Liver (tissue), 9 donors: Measurements from ENCODE around the gene SMIM14. TPM values are rescaled to one million over a fixed set of nuclear protein-coding genes. Genes with fewer than 3 reads are reported as not detected.

Experiments used
- DNase-seq: peaks from one replicate; pipeline ENCODE4 v3.0.0-alpha.2; 2017; ENCODE audit warnings: low spot score
- H3K27ac ChIP-seq, 2 donors: one replicate each; pipeline ENCODE4 v1.7.0; 2013; ENCODE audit warnings: inconsistent platforms in 2 of 2, low read length in 2 of 2, control low read depth in 1 of 2, low read depth in 1 of 2, mild to moderate bottlenecking in 1 of 2
- H3K27me3 ChIP-seq, 4 donors: one replicate each; pipeline versions ENCODE4 v1.6.1 to v1.7.0; 2013; ENCODE audit warnings: low read length in 3 of 4, inconsistent platforms in 1 of 4, mild to moderate bottlenecking in 1 of 4, moderate library complexity in 1 of 4; ENCODE audit not compliant: control insufficient read depth in 4 of 4, insufficient read depth in 4 of 4
- H3K36me3 ChIP-seq, 4 donors: one replicate each; pipeline versions ENCODE4 v1.6.1 to v1.7.0; 2013; ENCODE audit warnings: low read length in 3 of 4, mild to moderate bottlenecking in 3 of 4, low read depth in 1 of 4, moderate library complexity in 1 of 4; ENCODE audit not compliant: control insufficient read depth in 4 of 4, insufficient read depth in 3 of 4
- H3K4me1 ChIP-seq, 4 donors: one replicate each; pipeline versions ENCODE4 v1.6.1 to v1.7.0; 2013; ENCODE audit warnings: low read length in 3 of 4, mild to moderate bottlenecking in 3 of 4, moderate library complexity in 1 of 4; ENCODE audit not compliant: control insufficient read depth in 4 of 4, insufficient read depth in 4 of 4
- H3K4me3 ChIP-seq, 3 donors: one replicate each; pipeline versions ENCODE4 v1.6.1 to v1.7.0; 2013; ENCODE audit warnings: low read length in 3 of 3, control low read depth in 1 of 3, low read depth in 1 of 3, mild to moderate bottlenecking in 1 of 3
- H3K9ac ChIP-seq, 2 donors: one replicate each; pipeline ENCODE4 v1.7.0; 2013; ENCODE audit warnings: low read length in 2 of 2, mild to moderate bottlenecking in 2 of 2, moderate library complexity in 2 of 2, control low read depth in 1 of 2, low read depth in 1 of 2
- H3K9me3 ChIP-seq, 4 donors: one replicate each; pipeline versions ENCODE4 v1.6.1 to v1.7.0; 2013; ENCODE audit warnings: low read length in 3 of 4; ENCODE audit not compliant: control insufficient read depth in 4 of 4
- EGR1 ChIP-seq, 2 donors: IDR thresholded peaks; 2 replicates each; pipeline ENCODE4 v1.6.1; 2016 to 2018; ENCODE audit warnings: antibody characterized with exemption in 2 of 2, low read depth in 2 of 2
- FOXA1 ChIP-seq: IDR thresholded peaks from 2 replicates; pipeline ENCODE4 v1.6.1; 2016; ENCODE audit warnings: antibody characterized with exemption
- FOXA2 ChIP-seq: IDR thresholded peaks from 2 replicates; pipeline ENCODE4 v1.6.1; 2016; ENCODE audit warnings: antibody characterized with exemption
- GABPA ChIP-seq, 2 donors: IDR thresholded peaks in 1 of 2; conservative IDR thresholded peaks in 1 of 2; 2 replicates each; pipeline ENCODE4 v1.6.1; 2016; ENCODE audit warnings: antibody characterized with exemption in 2 of 2, mild to moderate bottlenecking in 1 of 2, moderate library complexity in 1 of 2
- HNF4A ChIP-seq, 2 donors: conservative IDR thresholded peaks; 2 replicates each; pipeline ENCODE4 v1.6.1; 2016; ENCODE audit warnings: antibody characterized with exemption in 2 of 2, mild to moderate bottlenecking in 2 of 2
- HNF4G ChIP-seq: IDR thresholded peaks from 2 replicates; pipeline ENCODE4 v1.6.1; 2016; ENCODE audit warnings: antibody characterized with exemption
- JUND ChIP-seq, 2 donors: IDR thresholded peaks; 2 replicates each; pipeline ENCODE4 v1.6.1; 2016; ENCODE audit warnings: antibody characterized with exemption in 2 of 2
- NR2F2 ChIP-seq: IDR thresholded peaks from 2 replicates; pipeline ENCODE4 v1.6.1; 2016; ENCODE audit warnings: antibody characterized with exemption
- RAD21 ChIP-seq, 2 donors: IDR thresholded peaks; 2 replicates each; pipeline ENCODE4 v1.6.1; 2016; ENCODE audit warnings: antibody characterized with exemption in 2 of 2, mild to moderate bottlenecking in 2 of 2
- RXRA ChIP-seq, 2 donors: IDR thresholded peaks; 2 replicates each; pipeline ENCODE4 v1.6.1; 2017 to 2018; ENCODE audit warnings: antibody characterized with exemption in 2 of 2, mild to moderate bottlenecking in 1 of 2
- SP1 ChIP-seq: IDR thresholded peaks from 2 replicates; pipeline ENCODE4 v1.6.1; 2018; ENCODE audit warnings: antibody characterized with exemption, mild to moderate bottlenecking
- TAF1 ChIP-seq: conservative IDR thresholded peaks from 2 replicates; pipeline ENCODE4 v1.6.1; 2016; ENCODE audit warnings: antibody characterized with exemption, mild to moderate bottlenecking
- YY1 ChIP-seq: IDR thresholded peaks from 2 replicates; pipeline ENCODE4 v1.6.1; 2016; ENCODE audit warnings: antibody characterized with exemption, mild to moderate bottlenecking
- WGBS: extraction: QIAGEN DNeasy Blood & Tissue Kit; methylation state at CpG from one replicate; pipeline ENCODE4 v1.1.7; 2013; 5-methylcytosine and 5-hydroxymethylcytosine counted together
- polyA plus RNA-seq, 2 donors: library from polyadenylated mRNA; stranded (reverse) in 1 of 2; unstranded in 1 of 2; fragments of 200-250 nt in 1 of 2; fragments of >200 nt in 1 of 2; fragmentation: Nextera tagmentation in 1 of 2; extraction: Ambion mirVana in 1 of 2; gene quantifications; one replicate each; pipeline versions ENCODE4 v1.2.1 to v1.2.3, GENCODE V29; 2013 to 2015
- total RNA-seq, 2 donors: library from RNA; depleted of rRNA; stranded (reverse); fragments of >200 nt; gene quantifications; one replicate each; pipeline ENCODE4 v1.2.3, GENCODE V29; 2014
- TF ChIP-seq, protein P1 (sequence below): IDR thresholded peaks from 2 replicates; pipeline ENCODE4 v1.6.1; 2016; ENCODE audit warnings: antibody characterized with exemption
- TF ChIP-seq, protein P2 (sequence below): IDR thresholded peaks from 2 replicates; pipeline ENCODE4 v1.6.1; 2016; ENCODE audit warnings: antibody characterized with exemption
- TF ChIP-seq, protein P3 (sequence below): fragments of 150-350 bp; IDR thresholded peaks from 2 replicates; pipeline ENCODE4 v1.5.1; 2017; ENCODE audit warnings: improper control_type of control experiment, low read depth, low read length; ENCODE audit not compliant: missing input control
- TF ChIP-seq, protein P4 (sequence below): IDR thresholded peaks from 2 replicates; pipeline ENCODE4 v1.6.1; 2016; ENCODE audit warnings: antibody characterized with exemption
- donor health status: healthy.
- donor health status: healthy.
- donor health status: healthy.
- donor health status: healthy.
- donor health status: healthy.

SMIM14 gene
- total and polyA plus RNA-seq, 4 donors, result 21.1 to 311 (median 91.6) TPM

DNA sequence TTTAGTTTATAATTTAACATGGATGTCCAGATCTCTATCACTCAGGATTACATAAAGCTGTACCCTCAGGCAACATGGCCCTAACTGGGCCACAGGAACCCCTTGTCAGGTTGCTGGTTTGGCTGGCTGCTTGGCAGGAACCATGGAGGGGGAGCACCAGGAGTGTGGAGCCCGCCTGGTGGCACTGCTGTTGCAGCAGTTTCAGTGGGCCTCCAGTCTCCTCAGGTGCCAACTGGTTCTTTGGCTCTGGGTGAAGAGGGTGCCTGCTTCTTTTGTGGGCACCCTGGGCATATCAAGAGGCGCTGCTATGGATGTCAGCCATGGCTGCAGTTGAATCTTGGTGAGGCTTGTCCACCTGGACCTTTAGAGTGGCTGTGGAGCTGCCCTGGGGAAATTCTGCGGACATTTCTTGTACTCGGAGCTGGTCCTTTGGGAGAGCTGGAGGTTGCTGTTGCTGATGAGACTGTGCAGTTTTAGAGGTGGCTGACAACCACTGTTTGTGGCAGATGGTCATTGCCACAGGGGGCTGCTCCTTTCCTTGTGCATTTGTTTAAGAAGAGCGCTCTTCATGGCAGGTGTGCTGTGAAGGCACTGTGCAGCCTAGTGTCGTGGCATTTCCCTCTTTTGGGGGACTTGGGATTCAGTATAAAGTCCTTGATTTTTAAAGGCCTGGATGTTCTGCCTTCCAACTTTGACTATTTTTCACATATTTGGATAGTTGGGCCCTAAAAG, 10.3 kb upstream of the SMIM14 start:
- no peak for DNase-seq
- Histone ChIP-seq H3K27ac (peak overlapping the region; percentile 80 to 86), H3K27me3 (no peaks in the 10 kb centered on the region), H3K36me3 (no peaks in the 10 kb centered on the region), H3K4me1 (peaks cover 17 to 33% (median 29%) of the 10 kb centered on the region in 4 donors), H3K4me3 (no peak overlapping the region), H3K9ac (no peak overlapping the region), H3K9me3 (no peaks in the 10 kb centered on the region)
- TF ChIP-seq, protein P1, sequence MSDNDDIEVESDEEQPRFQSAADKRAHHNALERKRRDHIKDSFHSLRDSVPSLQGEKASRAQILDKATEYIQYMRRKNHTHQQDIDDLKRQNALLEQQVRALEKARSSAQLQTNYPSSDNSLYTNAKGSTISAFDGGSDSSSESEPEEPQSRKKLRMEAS, result no peak
- TF ChIP-seq, protein P2, sequence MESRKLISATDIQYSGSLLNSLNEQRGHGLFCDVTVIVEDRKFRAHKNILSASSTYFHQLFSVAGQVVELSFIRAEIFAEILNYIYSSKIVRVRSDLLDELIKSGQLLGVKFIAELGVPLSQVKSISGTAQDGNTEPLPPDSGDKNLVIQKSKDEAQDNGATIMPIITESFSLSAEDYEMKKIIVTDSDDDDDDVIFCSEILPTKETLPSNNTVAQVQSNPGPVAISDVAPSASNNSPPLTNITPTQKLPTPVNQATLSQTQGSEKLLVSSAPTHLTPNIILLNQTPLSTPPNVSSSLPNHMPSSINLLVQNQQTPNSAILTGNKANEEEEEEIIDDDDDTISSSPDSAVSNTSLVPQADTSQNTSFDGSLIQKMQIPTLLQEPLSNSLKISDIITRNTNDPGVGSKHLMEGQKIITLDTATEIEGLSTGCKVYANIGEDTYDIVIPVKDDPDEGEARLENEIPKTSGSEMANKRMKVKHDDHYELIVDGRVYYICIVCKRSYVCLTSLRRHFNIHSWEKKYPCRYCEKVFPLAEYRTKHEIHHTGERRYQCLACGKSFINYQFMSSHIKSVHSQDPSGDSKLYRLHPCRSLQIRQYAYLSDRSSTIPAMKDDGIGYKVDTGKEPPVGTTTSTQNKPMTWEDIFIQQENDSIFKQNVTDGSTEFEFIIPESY, result no peak
- TF ChIP-seq FOXA1, result no peak
- TF ChIP-seq YY1, result no peak
- TF ChIP-seq RXRA (IDR thresholded peaks at IDR 0.05), result no peak
- TF ChIP-seq FOXA2, result no peak
- no peak for TF ChIP-seq TAF1
- TF ChIP-seq JUND (IDR thresholded peaks at IDR 0.05), result no peak
- TF ChIP-seq HNF4G, result no peak
- TF ChIP-seq, protein P3, sequence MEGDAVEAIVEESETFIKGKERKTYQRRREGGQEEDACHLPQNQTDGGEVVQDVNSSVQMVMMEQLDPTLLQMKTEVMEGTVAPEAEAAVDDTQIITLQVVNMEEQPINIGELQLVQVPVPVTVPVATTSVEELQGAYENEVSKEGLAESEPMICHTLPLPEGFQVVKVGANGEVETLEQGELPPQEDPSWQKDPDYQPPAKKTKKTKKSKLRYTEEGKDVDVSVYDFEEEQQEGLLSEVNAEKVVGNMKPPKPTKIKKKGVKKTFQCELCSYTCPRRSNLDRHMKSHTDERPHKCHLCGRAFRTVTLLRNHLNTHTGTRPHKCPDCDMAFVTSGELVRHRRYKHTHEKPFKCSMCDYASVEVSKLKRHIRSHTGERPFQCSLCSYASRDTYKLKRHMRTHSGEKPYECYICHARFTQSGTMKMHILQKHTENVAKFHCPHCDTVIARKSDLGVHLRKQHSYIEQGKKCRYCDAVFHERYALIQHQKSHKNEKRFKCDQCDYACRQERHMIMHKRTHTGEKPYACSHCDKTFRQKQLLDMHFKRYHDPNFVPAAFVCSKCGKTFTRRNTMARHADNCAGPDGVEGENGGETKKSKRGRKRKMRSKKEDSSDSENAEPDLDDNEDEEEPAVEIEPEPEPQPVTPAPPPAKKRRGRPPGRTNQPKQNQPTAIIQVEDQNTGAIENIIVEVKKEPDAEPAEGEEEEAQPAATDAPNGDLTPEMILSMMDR, result no peak
- TF ChIP-seq RAD21 (IDR thresholded peaks at IDR 0.05), result no peak
- 89% methylated on average over 6 of the region's 6 CpGs for WGBS

DNA sequence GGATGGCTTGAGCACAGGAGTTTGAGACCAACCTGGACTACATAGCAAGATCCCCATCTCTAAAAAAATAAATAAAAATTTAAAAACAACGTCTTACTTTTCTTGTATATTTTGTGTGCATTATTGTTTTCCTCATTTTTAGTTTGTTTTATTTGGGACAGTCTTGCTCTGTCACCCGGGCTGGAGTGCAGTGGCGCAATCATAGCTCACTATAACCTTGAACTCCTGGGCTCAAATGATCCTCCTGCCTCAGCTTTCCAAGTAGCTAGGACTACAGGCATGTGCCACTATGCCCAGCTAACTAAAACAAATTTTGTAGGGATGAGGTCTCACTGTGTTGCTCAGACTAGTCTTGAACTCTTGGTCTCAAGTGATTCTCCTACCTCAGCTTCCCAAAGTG, 9.5 kb upstream of the SMIM14 start:
- DNase-seq, result no peak
- Histone ChIP-seq H3K27me3 (no peaks in the 10 kb centered on the region), H3K27ac (peak overlapping the region; percentile 80 to 86), H3K36me3 (no peaks in the 10 kb centered on the region), H3K9ac (no peak overlapping the region), H3K9me3 (no peaks in the 10 kb centered on the region), H3K4me1 (peaks cover 16 to 32% (median 30%) of the 10 kb centered on the region in 4 donors), H3K4me3 (no peak overlapping the region)
- WGBS, result 40% methylated on average over 3 of the region's 3 CpGs
- peak; percentile 20 for TF ChIP-seq HNF4G
- TF ChIP-seq YY1, result peak; percentile 46
- TF ChIP-seq, protein P1, result peak; percentile 80
- peak in 1 of 2 donors; percentile 33 for TF ChIP-seq EGR1 (IDR thresholded peaks at IDR 0.05; ENCODE audit: low read depth in 2 of 2)
- peak; percentile 62 to 84 for TF ChIP-seq JUND (IDR thresholded peaks at IDR 0.05)
- TF ChIP-seq, protein P2, result peak; percentile 64
- TF ChIP-seq FOXA2, result no peak
- TF ChIP-seq SP1, result peak; percentile 67
- TF ChIP-seq FOXA1, result no peak
- no peak for TF ChIP-seq GABPA (IDR thresholded peaks at IDR 0.05 in 1 of 2, conservative IDR thresholded peaks at IDR 0.05 in 1 of 2)
- peak; percentile 88 to 90 for TF ChIP-seq RXRA (IDR thresholded peaks at IDR 0.05)
- TF ChIP-seq NR2F2, result peak; percentile 32
- no peak for TF ChIP-seq TAF1
- TF ChIP-seq HNF4A (conservative IDR thresholded peaks at IDR 0.05), result peak; percentile 90 to 94
- TF ChIP-seq RAD21 (IDR thresholded peaks at IDR 0.05), result peak; percentile 15 to 41
- TF ChIP-seq, protein P4, sequence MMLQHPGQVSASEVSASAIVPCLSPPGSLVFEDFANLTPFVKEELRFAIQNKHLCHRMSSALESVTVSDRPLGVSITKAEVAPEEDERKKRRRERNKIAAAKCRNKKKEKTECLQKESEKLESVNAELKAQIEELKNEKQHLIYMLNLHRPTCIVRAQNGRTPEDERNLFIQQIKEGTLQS, result peak; percentile 24
- TF ChIP-seq, protein P3, result no peak
